ENCODE results near the gene SFMBT2. TPM values are rescaled to one million over a fixed set of nuclear protein-coding genes. Genes with fewer than 3 reads are reported as not detected.

The SFMBT2 gene
- total RNA-seq, 2 donors from 2014 or later = 1.6 to 3.4 TPM

DNA sequence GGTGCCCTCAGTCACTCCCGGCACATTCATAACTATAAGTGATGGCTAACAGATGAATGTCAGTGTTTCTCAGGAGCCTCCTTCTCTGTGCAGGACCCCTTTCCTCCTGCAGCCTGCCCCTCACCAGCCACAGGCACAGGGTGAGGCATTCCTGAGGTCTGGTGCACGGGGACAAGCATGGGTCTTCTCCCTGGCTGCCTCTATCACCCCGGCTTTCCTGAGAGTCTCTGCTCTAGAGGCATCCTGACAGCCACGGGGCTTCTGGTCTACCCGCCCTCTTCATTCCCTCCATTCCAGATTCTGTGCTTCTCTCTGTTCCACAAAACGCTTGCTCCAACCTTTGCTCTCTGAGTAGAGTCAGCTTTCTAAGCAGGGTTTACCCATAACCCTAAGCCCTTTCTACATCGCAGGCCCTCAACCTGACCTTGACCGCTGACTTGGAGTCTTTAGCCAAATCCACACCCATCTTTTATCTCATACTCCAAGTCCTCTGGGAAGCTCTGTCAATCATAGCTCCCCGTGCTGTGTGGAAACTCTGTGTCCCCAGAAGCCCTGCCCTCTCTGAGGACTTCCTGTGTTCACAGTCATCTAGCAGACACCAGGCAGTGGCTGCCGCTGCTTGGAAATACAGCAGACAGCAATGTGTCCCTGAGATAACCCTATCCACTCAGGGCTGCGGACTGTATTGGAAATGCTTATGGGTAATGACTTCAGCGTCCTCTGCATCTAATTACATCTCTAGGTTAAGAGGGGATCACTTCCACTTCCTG, 159.0 kb downstream of the SFMBT2 start:
- Histone ChIP-seq H3K4me3 (no peak overlapping the region), H3K9me3 (no peaks in the 10 kb centered on the region), H3K27me3 (no peaks in the 10 kb centered on the region), H3K36me3 (replicated peaks in 1 of 2; ENCODE audit: insufficient read depth in 1 of 2, low read depth in 2 of 2) (no peaks in the 10 kb centered on the region), H3K27ac (no peak overlapping the region), H3K4me1 (no peaks in the 10 kb centered on the region)
- 71 to 72% methylated on average over 11 to 12 of the region's 12 CpGs for WGBS, 2 donors
- DNase-seq (no peak), ATAC-seq (no peak)
- TF ChIP-seq POLR2A (IDR thresholded peaks at IDR 0.05) = no peak
- TF ChIP-seq CTCF (IDR thresholded peaks at IDR 0.05) = no peak
- intact Hi-C loops (cut with DNase I) = no loop called here

DNA sequence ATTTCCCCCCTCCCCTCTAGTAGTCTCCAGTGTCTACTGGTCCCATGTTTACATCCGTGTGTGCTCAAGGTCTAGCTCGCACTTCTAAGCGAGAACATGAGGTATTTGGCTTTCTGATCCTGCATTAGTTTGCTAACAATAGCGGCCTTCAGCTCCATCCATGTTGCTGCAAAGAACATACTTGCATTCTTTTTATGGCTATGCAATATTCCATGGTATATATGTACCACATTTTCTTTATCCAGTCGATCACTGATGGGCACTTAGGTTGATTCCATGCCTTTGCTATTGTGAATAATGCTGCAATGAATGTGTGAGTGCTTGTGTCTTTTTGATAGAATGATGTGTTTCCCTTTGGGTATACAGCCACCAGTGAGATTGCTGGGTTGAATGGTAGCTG, 160.6 kb downstream of the SFMBT2 start:
- intact Hi-C loops (cut with DNase I) = no loop called here
- TF ChIP-seq POLR2A (IDR thresholded peaks at IDR 0.05) (no peak), CTCF (IDR thresholded peaks at IDR 0.05) (no peak)

DNA sequence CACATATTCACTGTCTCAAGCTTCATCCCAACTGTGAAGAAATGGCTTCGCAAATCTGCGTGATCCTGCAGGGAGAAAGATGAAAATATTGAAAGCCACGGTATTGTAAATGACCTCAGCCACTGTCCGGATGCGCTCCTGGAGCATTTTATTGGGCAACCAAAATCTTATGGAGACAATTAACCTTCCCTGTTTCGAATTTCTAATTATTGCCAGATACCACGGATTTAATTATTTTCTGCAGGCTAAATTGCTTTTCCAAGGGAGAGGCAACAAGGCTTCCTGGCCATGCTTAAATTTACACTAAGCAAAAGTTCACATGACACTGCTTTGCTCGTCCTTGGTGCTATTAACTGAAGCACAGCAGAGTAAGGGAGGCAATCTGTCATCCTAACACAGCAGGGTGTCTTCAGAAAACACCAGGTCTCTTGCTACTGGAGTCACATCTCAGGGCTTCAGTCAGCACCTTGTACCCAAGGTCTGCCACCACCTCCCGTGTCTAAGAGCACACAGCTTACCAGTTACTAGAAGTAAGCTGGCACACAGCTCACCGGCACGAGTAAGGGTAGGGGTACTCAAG, 162.2 kb downstream of the SFMBT2 start:
- no peak for TF ChIP-seq CTCF (IDR thresholded peaks at IDR 0.05)
- TF ChIP-seq POLR2A (IDR thresholded peaks at IDR 0.05) = no peak
- ATAC-seq (no peak), DNase-seq (no peak)
- H3K27ac ChIP-seq = no peak overlapping the region
- H3K9me3 ChIP-seq = no peaks in the 10 kb centered on the region
- no peaks in the 10 kb centered on the region for H3K4me1 ChIP-seq
- H3K36me3 ChIP-seq (replicated peaks in 1 of 2; ENCODE audit: insufficient read depth in 1 of 2, low read depth in 2 of 2) = no peaks in the 10 kb centered on the region
- 75 to 77% methylated on average over 9 to 11 of the region's 11 CpGs for WGBS, 2 donors
- H3K4me3 ChIP-seq = no peak overlapping the region
- intact Hi-C loops (cut with DNase I) = no loop called here
- no peaks in the 10 kb centered on the region for H3K27me3 ChIP-seq

More for the DNA sequence above, 160.6 kb downstream of the SFMBT2 start:
- Histone ChIP-seq H3K9me3 (no peaks in the 10 kb centered on the region), H3K27me3 (no peaks in the 10 kb centered on the region), H3K4me1 (no peaks in the 10 kb centered on the region), H3K27ac (no peak overlapping the region), H3K36me3 (replicated peaks in 1 of 2; ENCODE audit: insufficient read depth in 1 of 2, low read depth in 2 of 2) (no peaks in the 10 kb centered on the region), H3K4me3 (no peak overlapping the region)
- DNase-seq (no peak), ATAC-seq (no peak)
- 81 to 83% methylated on average over 5 of the region's 5 CpGs for WGBS, 2 donors

- H3K4me1 ChIP-seq = no peaks in the 10 kb centered on the region
- ATAC-seq (no peak), DNase-seq (no peak)
- no peak overlapping the region for H3K27ac ChIP-seq
- no peaks in the 10 kb centered on the region for H3K36me3 ChIP-seq (replicated peaks in 1 of 2; ENCODE audit: insufficient read depth in 1 of 2, low read depth in 2 of 2)
- H3K4me3 ChIP-seq = no peak overlapping the region
- 70 to 79% methylated on average over 8 of the region's 8 CpGs for WGBS, 2 donors
- intact Hi-C loops (cut with DNase I) = no loop called here
- no peak for TF ChIP-seq CTCF (IDR thresholded peaks at IDR 0.05)
- TF ChIP-seq POLR2A (IDR thresholded peaks at IDR 0.05) = no peak
- H3K27me3 ChIP-seq = no peaks in the 10 kb centered on the region
- no peaks in the 10 kb centered on the region for H3K9me3 ChIP-seq
These were observed 162.7 kb downstream of the SFMBT2 start for GRCh38 chr10:7248148-7248547.

GRCh38 chr10:7245505-7245904, 165.3 kb downstream of the SFMBT2 start:
- DNase-seq (no peak), ATAC-seq (no peak)
- TF ChIP-seq POLR2A (IDR thresholded peaks at IDR 0.05) (no peak), CTCF (IDR thresholded peaks at IDR 0.05) (no peak)
- no peaks in the 10 kb centered on the region for H3K27me3 ChIP-seq
- no peaks in the 10 kb centered on the region for H3K36me3 ChIP-seq (replicated peaks in 1 of 2; ENCODE audit: insufficient read depth in 1 of 2, low read depth in 2 of 2)
- intact Hi-C loops (cut with DNase I) = no loop called here
- H3K4me1 ChIP-seq = no peaks in the 10 kb centered on the region
- no peaks in the 10 kb centered on the region for H3K9me3 ChIP-seq
- H3K27ac ChIP-seq = no peak overlapping the region
- H3K4me3 ChIP-seq = no peak overlapping the region
- 63 to 81% methylated on average over 4 of the region's 4 CpGs for WGBS, 2 donors

Data from body of pancreas (tissue), 4 donors.